GM12891 (cell line): ENCODE results near the gene HMGN3.

Experiments used
- POLR2A ChIP-seq: IDR thresholded peaks from 2 replicates; pipeline ENCODE4 v1.6.1; 2011; ENCODE audit warnings: low read depth, low read length, control low read depth
- POLR2AphosphoS5 ChIP-seq: IDR thresholded peaks from 2 replicates; pipeline ENCODE4 v1.6.1; 2011; ENCODE audit warnings: low read depth, low read length, control low read depth

GRCh38 chr6:79233611-79234149 lies 802 bp downstream of the HMGN3 start:
- TF ChIP-seq POLR2AphosphoS5 (0 out of 2 replicates have a peak, but pooled peaks have one; percentile 30), POLR2A (peak; percentile 78)
